ENCODE measurements around the gene MAB21L1. TPM values are rescaled to one million over a fixed set of nuclear protein-coding genes. Genes with fewer than 3 reads are reported as not detected.

Gene MAB21L1
- total and polyA plus RNA-seq, 2 donors (not counting 3 experiments of a cell fraction or from before 2014, with no cell fraction given): 0.03 TPM; not detected in 1

DNA sequence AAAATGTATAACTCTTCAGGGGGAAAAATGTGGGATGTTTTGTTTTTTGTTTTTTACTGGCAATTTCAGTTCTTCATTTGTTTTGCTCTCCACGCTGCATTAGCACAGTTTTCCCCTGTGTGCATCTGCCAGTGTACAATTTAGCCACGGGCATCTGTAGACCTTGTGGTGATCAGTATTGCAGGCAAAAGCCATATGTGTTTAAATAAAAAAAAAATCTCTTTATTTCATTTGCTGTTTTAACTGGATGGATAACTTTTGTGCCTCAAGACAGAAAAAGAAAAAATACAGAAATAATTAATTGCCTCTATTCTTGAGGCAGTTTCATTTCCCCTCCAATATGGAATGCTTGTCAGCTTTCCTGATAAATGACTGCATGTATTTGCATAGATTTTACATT, 7.9 kb upstream of the MAB21L1 start:
- Histone ChIP-seq H3K27ac (ENCODE audit: insufficient read depth, low read depth, low read length) (no peak overlapping the region), H3K9me1 (replicated peaks; ENCODE audit: control insufficient read depth, extremely low read depth, insufficient read depth, low read length) (peaks cover 2% of the 10 kb centered on the region), H3K9me3 (replicated peaks; ENCODE audit: control insufficient read depth, insufficient read depth, low read length) (no peaks in the 10 kb centered on the region), H3K4me1 (ENCODE audit: control insufficient read depth, extremely low read depth, insufficient read depth, low read length) (no peaks in the 10 kb centered on the region), H3K27me3 (ENCODE audit: control insufficient read depth in 2 of 2, insufficient read depth in 2 of 2, low read length in 2 of 2) (no peaks in the 10 kb centered on the region), H3K36me3 (ENCODE audit: control insufficient read depth in 2 of 2, extremely low read depth in 1 of 2, insufficient read depth in 2 of 2, low read length in 2 of 2) (no peaks in the 10 kb centered on the region), H2AFZ (ENCODE audit: low read depth, low read length) (no peak overlapping the region), H3K4me2 (ENCODE audit: insufficient read depth, low read length) (no peak overlapping the region), H3K79me2 (ENCODE audit: control insufficient read depth, insufficient read depth, low read length) (no peaks in the 10 kb centered on the region), H4K20me1 (replicated peaks; ENCODE audit: control insufficient read depth, extremely low read depth, insufficient read depth, low read length) (no peaks in the 10 kb centered on the region), H3K9ac (replicated peaks; ENCODE audit: extremely low read depth, insufficient read depth, low read length) (no peak overlapping the region), H3K4me3 (replicated peaks in 1 of 3; ENCODE audit: insufficient read depth in 1 of 3, low read depth in 1 of 3, low read length in 3 of 3) (no peak overlapping the region)
- dilution Hi-C loops (cut with MboI; ENCODE audit: extremely low pct_ligation_motif_present, low sequenced_read_pairs): no loop called here
- no peak for DNase-seq (ENCODE audit: low read depth, low spot score)
- CTCF ChIA-PET: no interaction called here
- no peak for TF ChIP-seq JUN (IDR thresholded peaks at IDR 0.05; ENCODE audit: borderline replicate concordance, insufficient read depth, insufficient read length, low read depth)
- TF ChIP-seq, protein P1, sequence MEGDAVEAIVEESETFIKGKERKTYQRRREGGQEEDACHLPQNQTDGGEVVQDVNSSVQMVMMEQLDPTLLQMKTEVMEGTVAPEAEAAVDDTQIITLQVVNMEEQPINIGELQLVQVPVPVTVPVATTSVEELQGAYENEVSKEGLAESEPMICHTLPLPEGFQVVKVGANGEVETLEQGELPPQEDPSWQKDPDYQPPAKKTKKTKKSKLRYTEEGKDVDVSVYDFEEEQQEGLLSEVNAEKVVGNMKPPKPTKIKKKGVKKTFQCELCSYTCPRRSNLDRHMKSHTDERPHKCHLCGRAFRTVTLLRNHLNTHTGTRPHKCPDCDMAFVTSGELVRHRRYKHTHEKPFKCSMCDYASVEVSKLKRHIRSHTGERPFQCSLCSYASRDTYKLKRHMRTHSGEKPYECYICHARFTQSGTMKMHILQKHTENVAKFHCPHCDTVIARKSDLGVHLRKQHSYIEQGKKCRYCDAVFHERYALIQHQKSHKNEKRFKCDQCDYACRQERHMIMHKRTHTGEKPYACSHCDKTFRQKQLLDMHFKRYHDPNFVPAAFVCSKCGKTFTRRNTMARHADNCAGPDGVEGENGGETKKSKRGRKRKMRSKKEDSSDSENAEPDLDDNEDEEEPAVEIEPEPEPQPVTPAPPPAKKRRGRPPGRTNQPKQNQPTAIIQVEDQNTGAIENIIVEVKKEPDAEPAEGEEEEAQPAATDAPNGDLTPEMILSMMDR (IDR thresholded peaks at IDR 0.05; ENCODE audit: extremely low read depth in 1 of 2, insufficient read depth in 1 of 2, low read depth in 1 of 2, low read length in 2 of 2): no peak
- TF ChIP-seq MYC (IDR thresholded peaks at IDR 0.05; ENCODE audit: low read depth, low read length): no peak
- no peak for TF ChIP-seq POLR2A (IDR thresholded peaks at IDR 0.05; ENCODE audit: low read depth, low read length)
- no peak for TF ChIP-seq MAX (IDR thresholded peaks at IDR 0.05; ENCODE audit: insufficient read depth, insufficient read length)
- TF ChIP-seq POLR2AphosphoS5 (IDR thresholded peaks at IDR 0.05; ENCODE audit: insufficient read depth, low read depth, low read length): no peak
- no peak for TF ChIP-seq EZH2 (IDR thresholded peaks at IDR 0.05; ENCODE audit: borderline replicate concordance, low read depth, low read length, severe bottlenecking)
- TF ChIP-seq GATA2 (IDR thresholded peaks at IDR 0.05; ENCODE audit: insufficient read depth, insufficient read length, low read depth, low read length): no peak
- TF ChIP-seq FOS (IDR thresholded peaks at IDR 0.05; ENCODE audit: borderline replicate concordance, insufficient read depth, low read length): no peak
- POLR2A ChIA-PET: no interaction called here
- intact Hi-C loops (cut with micrococcal nuclease): no loop called here
- no peak for FAIRE-seq
- no TSS peak for BruUV-seq (replicated peaks)

All from endothelial cell of umbilical vein (primary cell).